Measurements from ENCODE around the gene TAPBP. TPM values are rescaled to one million over a fixed set of nuclear protein-coding genes. Genes with fewer than 3 reads are reported as not detected.

The TAPBP gene
- total and polyA plus RNA-seq, 4 experiments from 2014 or later: 240 to 370 (median 262) TPM

DNA sequence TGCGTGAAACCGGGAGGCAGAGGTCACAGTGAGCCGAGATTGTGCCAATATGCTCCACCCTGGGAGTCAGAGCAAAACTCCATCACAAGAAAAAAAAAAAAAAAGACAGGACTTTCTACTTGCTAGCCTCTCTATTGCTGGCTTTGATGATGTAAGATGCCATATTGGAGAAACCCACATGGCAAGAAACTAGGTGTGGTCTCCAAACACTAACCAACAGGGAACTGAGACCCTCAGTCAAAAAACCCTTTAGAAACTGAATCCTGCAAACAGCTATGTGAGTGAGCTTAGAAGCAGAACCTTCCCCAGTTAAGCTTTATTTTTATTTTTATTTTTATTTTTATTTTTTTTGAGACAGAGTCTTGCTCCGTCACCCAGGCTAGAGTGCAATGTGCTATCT is 22.0 kb upstream of the TAPBP start:
- Histone ChIP-seq H3K4me1 (ENCODE audit: insufficient read depth, low read length) (no peaks in the 10 kb centered on the region), H3K36me3 (ENCODE audit: insufficient read depth, low read length) (no peaks in the 10 kb centered on the region), H3K27me3 (ENCODE audit: insufficient read depth, low read length) (no peaks in the 10 kb centered on the region), H3K9me3 (ENCODE audit: control insufficient read depth in 1 of 2, low read length in 2 of 2) (no peaks in the 10 kb centered on the region), H3K4me3 (ENCODE audit: low read length in 2 of 2) (no peak overlapping the region), H3K27ac (ENCODE audit: low read depth, low read length) (no peak overlapping the region)
- peaks cover 0 to 2% (median 0%) of the 10 kb centered on the region in 8 donors for H3K9me3 Mint-ChIP-seq
- H3K4me3 Mint-ChIP-seq: no peak overlapping the region
- intact Hi-C loops (cut with micrococcal nuclease): no loop called here
- no peak overlapping the region for H3K27ac Mint-ChIP-seq
- H3K4me1 Mint-ChIP-seq: peaks cover 6 to 14% (median 11%) of the 10 kb centered on the region in 4 donors
- DNase-seq: no peak
- H3K27me3 Mint-ChIP-seq: no peaks in the 10 kb centered on the region
- CTCF ChIA-PET (ENCODE audit: partially characterized antibody): interaction anchor here (0.7 to 1.8 kb wide), 4 partner anchors 8 to 272 kb away, joined by 3 to 5 read pairs (median 4); no protein-coding TSS in a partner anchor
- H3K36me3 Mint-ChIP-seq: no peaks in the 10 kb centered on the region
- POLR2A ChIA-PET (ENCODE audit: partially characterized antibody): interaction anchor here (0.8 to 0.9 kb wide), 2 partner anchors 9 to 18 kb away, joined by 3 read pairs; partner anchors contain the start of gene ZBTB22

DNA sequence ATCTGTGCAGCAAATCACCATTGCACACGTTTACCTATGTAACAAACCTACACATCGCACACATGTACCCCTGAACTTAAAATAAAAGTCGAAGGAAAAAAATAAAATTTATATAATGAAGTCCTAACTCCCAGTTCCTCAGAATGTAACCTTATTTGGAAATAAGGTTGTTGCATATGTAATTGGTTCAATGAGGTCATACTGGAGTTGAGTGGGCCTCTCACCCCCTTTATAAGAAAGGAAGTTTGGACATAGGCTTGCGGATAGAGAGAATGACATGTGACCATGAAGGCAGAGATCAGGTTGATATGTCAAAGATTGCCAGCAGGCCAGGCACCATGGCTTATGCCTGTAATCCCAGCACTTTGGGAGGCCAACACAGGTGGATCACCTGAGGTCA is 19.8 kb upstream of the TAPBP start:
- H3K27ac Mint-ChIP-seq: peak overlapping the region in 1 of 7 donors; percentile 29
- no peaks in the 10 kb centered on the region for H3K36me3 Mint-ChIP-seq
- Histone ChIP-seq H3K27me3 (ENCODE audit: insufficient read depth, low read length) (no peaks in the 10 kb centered on the region), H3K4me1 (ENCODE audit: insufficient read depth, low read length) (no peaks in the 10 kb centered on the region), H3K27ac (ENCODE audit: low read depth, low read length) (no peak overlapping the region), H3K9me3 (ENCODE audit: control insufficient read depth in 1 of 2, low read length in 2 of 2) (no peaks in the 10 kb centered on the region), H3K36me3 (ENCODE audit: insufficient read depth, low read length) (no peaks in the 10 kb centered on the region), H3K4me3 (ENCODE audit: low read length in 2 of 2) (no peak overlapping the region)
- CTCF ChIA-PET (ENCODE audit: partially characterized antibody): no interaction called here
- no peak overlapping the region for H3K4me3 Mint-ChIP-seq
- peaks cover 4 to 11% (median 6%) of the 10 kb centered on the region in 4 donors for H3K4me1 Mint-ChIP-seq
- H3K27me3 Mint-ChIP-seq: no peaks in the 10 kb centered on the region
- intact Hi-C loops (cut with micrococcal nuclease): no loop called here
- POLR2A ChIA-PET (ENCODE audit: partially characterized antibody): interaction anchor here (0.6 to 0.9 kb wide), 3 partner anchors 10 to 237 kb away, joined by 3 to 5 read pairs (median 3); partner anchors contain the start of gene ZBTB22
- peaks cover 0 to 2% (median 0%) of the 10 kb centered on the region in 8 donors for H3K9me3 Mint-ChIP-seq
- no peak for DNase-seq

DNA sequence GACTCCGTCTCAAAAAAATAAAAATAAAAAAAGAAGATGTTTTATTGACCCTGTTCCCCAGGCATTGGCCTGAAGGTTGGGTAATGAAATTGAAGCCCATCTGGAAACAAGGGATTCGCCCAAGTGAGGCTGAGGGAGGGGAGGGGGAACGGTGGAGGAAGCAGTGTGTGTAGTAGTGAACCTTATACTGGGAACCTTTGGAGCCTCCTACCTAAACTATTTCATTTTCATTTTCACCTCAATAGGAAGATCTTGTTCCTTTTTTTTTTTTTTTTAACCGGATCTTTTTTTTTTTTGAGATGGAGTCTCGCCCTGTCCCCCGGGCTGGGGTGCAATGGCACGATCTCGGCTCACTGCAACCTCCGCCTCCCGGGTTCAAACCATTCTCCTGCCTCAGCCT is 16.9 kb upstream of the TAPBP start:
- H3K4me3 Mint-ChIP-seq: no peak overlapping the region
- POLR2A ChIA-PET (ENCODE audit: partially characterized antibody): no interaction called here
- H3K27me3 Mint-ChIP-seq: no peaks in the 10 kb centered on the region
- H3K27ac ChIP-seq (ENCODE audit: low read depth, low read length): no peak overlapping the region
- CTCF ChIA-PET (ENCODE audit: partially characterized antibody): interaction anchor here (1.1 kb wide), 1 partner anchor 54 kb away, joined by 3 read pairs; the partner anchor contains the start of gene B3GALT4
- H3K4me3 ChIP-seq (ENCODE audit: low read length in 2 of 2): no peak overlapping the region
- H3K9me3 Mint-ChIP-seq: peaks cover 0 to 2% (median 0%) of the 10 kb centered on the region in 8 donors
- no peak overlapping the region for H3K27ac Mint-ChIP-seq
- DNase-seq: no peak
- no peaks in the 10 kb centered on the region for H3K9me3 ChIP-seq (ENCODE audit: control insufficient read depth in 1 of 2, low read length in 2 of 2)
- peaks cover 4 to 11% (median 6%) of the 10 kb centered on the region in 4 donors for H3K4me1 Mint-ChIP-seq
- no peaks in the 10 kb centered on the region for H3K4me1 ChIP-seq (ENCODE audit: insufficient read depth, low read length)
- no peaks in the 10 kb centered on the region for H3K36me3 Mint-ChIP-seq
- intact Hi-C loops (cut with micrococcal nuclease): no loop called here
- H3K27me3 ChIP-seq (ENCODE audit: insufficient read depth, low read length): no peaks in the 10 kb centered on the region
- no peaks in the 10 kb centered on the region for H3K36me3 ChIP-seq (ENCODE audit: insufficient read depth, low read length)

DNA sequence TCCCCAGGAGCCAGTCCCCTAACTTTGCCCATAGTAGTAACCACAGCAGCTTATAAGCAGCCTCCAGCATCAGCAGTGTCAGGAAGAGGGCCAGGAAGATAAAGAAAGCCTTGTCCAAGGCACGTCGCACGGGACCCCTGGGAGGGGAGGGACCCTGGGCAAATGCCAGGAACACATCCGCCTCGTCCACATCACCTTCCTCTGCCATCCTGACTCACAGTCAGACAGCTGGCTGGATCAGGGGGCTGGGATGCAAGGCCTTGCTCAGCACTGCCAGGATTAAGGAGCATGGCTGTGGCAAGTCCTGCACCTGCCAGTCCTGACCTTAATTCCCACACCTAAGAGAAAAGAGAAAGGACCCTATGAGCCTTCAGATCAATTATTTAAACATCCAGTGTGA is 15.2 kb upstream of the TAPBP start:
- Histone ChIP-seq H3K4me1 (ENCODE audit: insufficient read depth, low read length) (peaks cover 4% of the 10 kb centered on the region), H3K27me3 (ENCODE audit: insufficient read depth, low read length) (no peaks in the 10 kb centered on the region), H3K36me3 (ENCODE audit: insufficient read depth, low read length) (no peaks in the 10 kb centered on the region), H3K9me3 (ENCODE audit: control insufficient read depth in 1 of 2, low read length in 2 of 2) (no peaks in the 10 kb centered on the region), H3K27ac (ENCODE audit: low read depth, low read length) (no peak overlapping the region), H3K4me3 (ENCODE audit: low read length in 2 of 2) (no peak overlapping the region)
- ChIA-PET POLR2A (ENCODE audit: partially characterized antibody) (interaction anchor here (0.9 to 1.2 kb wide), 2 partner anchors 15 to 16 kb away, joined by 6 read pairs; no protein-coding TSS in a partner anchor), CTCF (ENCODE audit: partially characterized antibody) (no interaction called here)
- Mint-ChIP-seq H3K4me3 (no peak overlapping the region), H3K27me3 (no peaks in the 10 kb centered on the region), H3K27ac (peak overlapping the region in 2 of 7 donors; percentile 30 to 48), H3K36me3 (no peaks in the 10 kb centered on the region), H3K9me3 (no peaks in the 10 kb centered on the region), H3K4me1 (peaks cover 3 to 11% (median 3%) of the 10 kb centered on the region in 4 donors)
- intact Hi-C loops (cut with micrococcal nuclease): no loop called here
- no peak for DNase-seq

DNA sequence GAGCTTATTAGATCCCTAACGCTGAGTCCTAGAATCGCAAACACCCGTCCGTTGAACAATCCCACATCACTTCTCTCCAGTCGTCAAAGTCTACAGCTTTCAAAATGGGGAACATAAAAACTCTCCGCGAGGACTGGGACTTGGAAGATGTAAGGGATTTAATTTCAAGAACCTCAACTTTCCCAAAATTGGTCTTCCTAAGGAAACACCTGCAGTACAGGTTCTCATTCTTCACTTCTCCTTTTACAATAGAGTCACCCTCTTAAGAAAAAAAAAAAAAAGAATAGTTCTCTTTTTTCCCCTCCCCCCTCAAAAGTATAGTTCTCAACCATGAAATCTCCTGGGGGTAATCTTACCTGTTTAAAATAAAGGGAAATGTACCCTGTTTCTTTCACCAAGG is 10.2 kb upstream of the TAPBP start:
- Mint-ChIP-seq H3K36me3 (peaks cover 29 to 34% of the 10 kb centered on the region in 2 donors), H3K4me3 (peak overlapping the region; percentile 94 to 100 (median 98)), H3K9me3 (peaks cover 0 to 4% (median 0%) of the 10 kb centered on the region in 8 donors), H3K4me1 (peaks cover 28 to 54% (median 42%) of the 10 kb centered on the region in 4 donors), H3K27me3 (no peaks in the 10 kb centered on the region), H3K27ac (peak overlapping the region in 6 of 7 donors; percentile 42 to 100 (median 95))
- POLR2A ChIA-PET (ENCODE audit: partially characterized antibody): interaction anchor here (1.1 kb wide), 1 partner anchor 297 kb away, joined by 3 read pairs; the partner anchor contains the start of gene ITPR3
- CTCF ChIA-PET (ENCODE audit: partially characterized antibody): interaction anchor here (0.7 kb wide), 1 partner anchor 12 kb away, joined by 3 read pairs; no protein-coding TSS in a partner anchor
- H3K4me3 ChIP-seq (ENCODE audit: low read length in 2 of 2): peak overlapping the region; percentile 53 to 68
- no peaks in the 10 kb centered on the region for H3K27me3 ChIP-seq (ENCODE audit: insufficient read depth, low read length)
- intact Hi-C loops (cut with micrococcal nuclease): no loop called here
- peaks cover 42% of the 10 kb centered on the region for H3K4me1 ChIP-seq (ENCODE audit: insufficient read depth, low read length)
- H3K27ac ChIP-seq (ENCODE audit: low read depth, low read length): peak overlapping the region; percentile 88
- no peak for DNase-seq
- H3K36me3 ChIP-seq (ENCODE audit: insufficient read depth, low read length): peaks cover 26% of the 10 kb centered on the region
- H3K9me3 ChIP-seq (ENCODE audit: control insufficient read depth in 1 of 2, low read length in 2 of 2): no peaks in the 10 kb centered on the region

DNA sequence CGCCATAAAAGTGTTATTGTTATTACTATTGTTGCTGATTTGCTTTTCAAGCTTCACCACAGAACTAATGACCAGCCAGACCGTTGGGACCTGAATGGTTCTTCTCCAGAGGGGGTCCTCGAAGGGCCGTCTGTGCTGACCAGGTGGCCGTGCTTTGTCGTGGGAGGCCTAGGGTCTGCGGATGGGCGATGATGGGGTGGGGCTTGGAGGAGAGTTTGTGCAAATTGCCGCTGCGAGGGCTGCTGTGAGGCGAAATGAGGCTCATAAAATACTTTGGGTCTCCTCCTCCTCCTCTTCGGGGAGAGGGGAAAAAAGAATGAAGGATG is 9.7 kb upstream of the TAPBP start:
- Mint-ChIP-seq H3K4me3 (peak overlapping the region; percentile 94 to 100 (median 98)), H3K36me3 (peaks cover 34 to 39% of the 10 kb centered on the region in 2 donors), H3K4me1 (peaks cover 32 to 59% (median 46%) of the 10 kb centered on the region in 4 donors), H3K27me3 (no peaks in the 10 kb centered on the region), H3K9me3 (peaks cover 0 to 4% (median 0%) of the 10 kb centered on the region in 8 donors), H3K27ac (peak overlapping the region; percentile 89 to 100 (median 96))
- ChIA-PET CTCF (ENCODE audit: partially characterized antibody) (no interaction called here), POLR2A (ENCODE audit: partially characterized antibody) (interaction anchor here (0.6 to 1.1 kb wide), 3 partner anchors 29 to 298 kb away, joined by 3 read pairs; partner anchors contain the start of gene ITPR3)
- Histone ChIP-seq H3K27me3 (ENCODE audit: insufficient read depth, low read length) (no peaks in the 10 kb centered on the region), H3K36me3 (ENCODE audit: insufficient read depth, low read length) (peaks cover 31% of the 10 kb centered on the region), H3K4me3 (ENCODE audit: low read length in 2 of 2) (peak overlapping the region; percentile 53 to 68), H3K9me3 (ENCODE audit: control insufficient read depth in 1 of 2, low read length in 2 of 2) (no peaks in the 10 kb centered on the region), H3K27ac (ENCODE audit: low read depth, low read length) (peak overlapping the region; percentile 88), H3K4me1 (ENCODE audit: insufficient read depth, low read length) (peaks cover 47% of the 10 kb centered on the region)
- intact Hi-C loops (cut with micrococcal nuclease): loop anchor here (1.0 kb wide), 8 partner anchors 9 to 123 kb away; partner anchors contain the start of genes KIFC1, PFDN6, RING1 and RXRB
- DNase-seq: no peak

DNA sequence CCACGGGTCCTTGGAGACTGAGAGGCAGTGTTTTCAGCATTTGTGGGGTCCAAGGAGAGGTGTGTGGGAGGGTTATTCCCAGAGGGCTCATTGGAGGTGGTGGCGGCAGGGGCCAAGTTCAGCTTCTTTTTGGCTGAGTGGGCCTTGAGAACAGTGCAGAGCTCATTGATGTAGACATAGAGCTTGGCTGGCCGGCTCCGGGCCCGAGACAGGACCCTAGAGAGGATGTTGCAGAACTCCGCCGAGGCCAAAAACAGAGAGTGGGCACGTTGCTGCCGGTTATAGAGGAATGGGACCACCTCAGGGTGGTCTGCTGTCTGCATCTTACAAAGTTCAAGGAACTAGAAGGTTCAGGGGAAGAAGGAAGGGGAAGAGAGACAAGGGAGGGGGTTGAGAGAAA is 7.3 kb upstream of the TAPBP start:
- Histone ChIP-seq H3K36me3 (ENCODE audit: insufficient read depth, low read length) (peaks cover 33% of the 10 kb centered on the region), H3K9me3 (ENCODE audit: control insufficient read depth in 1 of 2, low read length in 2 of 2) (no peaks in the 10 kb centered on the region), H3K27me3 (ENCODE audit: insufficient read depth, low read length) (no peaks in the 10 kb centered on the region), H3K27ac (ENCODE audit: low read depth, low read length) (peak overlapping the region; percentile 88), H3K4me1 (ENCODE audit: insufficient read depth, low read length) (peaks cover 63% of the 10 kb centered on the region), H3K4me3 (ENCODE audit: low read length in 2 of 2) (no peak overlapping the region)
- intact Hi-C loops (cut with micrococcal nuclease): no loop called here
- peaks cover 0 to 5% (median 0%) of the 10 kb centered on the region in 8 donors for H3K9me3 Mint-ChIP-seq
- ChIA-PET POLR2A (ENCODE audit: partially characterized antibody) (interaction anchor here (1.0 to 1.2 kb wide), 2 partner anchors 8 to 96 kb away, joined by 4 to 5 read pairs; partner anchors contain the start of genes CUTA and TAPBP), CTCF (ENCODE audit: partially characterized antibody) (interaction anchor here (0.7 to 5.9 kb wide), 3 partner anchors 9 to 24 kb away, joined by 3 to 47 read pairs (median 4); partner anchors contain the start of gene RGL2)
- H3K27me3 Mint-ChIP-seq: no peaks in the 10 kb centered on the region
- peaks cover 42 to 81% (median 61%) of the 10 kb centered on the region in 4 donors for H3K4me1 Mint-ChIP-seq
- no peak for DNase-seq
- H3K4me3 Mint-ChIP-seq: peak overlapping the region; percentile 62 to 99 (median 78)
- peak overlapping the region in 6 of 7 donors; percentile 15 to 89 (median 78) for H3K27ac Mint-ChIP-seq
- peaks cover 41 to 53% of the 10 kb centered on the region in 2 donors for H3K36me3 Mint-ChIP-seq
